HEK293 (cell line): ENCODE measurements around the gene TBX15.

Experiments used
- CTCF ChIA-PET: fragments of 350-600 bp; formaldehyde crosslinking; extraction: SDS; loops from one replicate; lab custom pipeline; 2021; ENCODE audit warnings: antibody characterized with exemption; lab: Yijun Ruan, JAX
- POLR2A ChIA-PET: fragments of 300-600 bp; formaldehyde crosslinking; extraction: SDS; loops from one replicate; lab custom pipeline; 2020; ENCODE audit warnings: antibody characterized with exemption, inconsistent platforms; lab: Yijun Ruan, JAX
- H3K27ac ChIP-seq: fragments of 200-500 bp; sonication (Bioruptor generic); 2 replicates; pipeline ENCODE4 v1.5.1; 2014; ENCODE audit warnings: low read depth, low read length, control low read depth, inconsistent platforms; ENCODE audit errors: extremely low read depth
- H3K36me3 ChIP-seq, 2 experiments: fragments of 200-500 bp in 1 of 2; sonication (Bioruptor generic) in 1 of 2; 1 replicate in 1 of 2; 2 replicates in 1 of 2; pipeline ENCODE4 v1.5.1; 2014 to 2017; ENCODE audit warnings: inconsistent platforms in 2 of 2, low read length in 2 of 2; ENCODE audit not compliant: control insufficient read depth in 2 of 2, insufficient read depth in 1 of 2
- H3K4me1 ChIP-seq: fragments of 200-500 bp; sonication (Bioruptor generic); 2 replicates; pipeline ENCODE4 v1.5.1; 2014; ENCODE audit warnings: mild to moderate bottlenecking, low read length, inconsistent platforms; ENCODE audit not compliant: control insufficient read depth, insufficient read depth
- H3K4me3 ChIP-seq: 2 replicates; pipeline ENCODE4 v1.5.1; 2011; ENCODE audit warnings: low read depth, mild to moderate bottlenecking, control low read depth, low read length, moderate library complexity
- H3K9me3 ChIP-seq: fragments of 200-500 bp; sonication (Bioruptor generic); 2 replicates; pipeline ENCODE4 v1.5.1; 2014; ENCODE audit warnings: low read depth, low read length, inconsistent platforms; ENCODE audit not compliant: control insufficient read depth, insufficient read depth
- HOXC10 ChIP-seq: sonication (generic); formaldehyde crosslinking; IDR thresholded peaks from 2 replicates; pipeline ENCODE4 v1.8.1; 2023; ENCODE audit warnings: mild to moderate bottlenecking, missing genetic modification reagents
- KLF17 ChIP-seq: fragments of 450-650 bp; formaldehyde crosslinking; IDR thresholded peaks from 2 replicates; pipeline ENCODE4 v1.5.1; 2016; ENCODE audit warnings: missing biosample characterization, missing genetic modification characterization
- MYNN ChIP-seq: fragments of 450-650 bp; formaldehyde crosslinking; IDR thresholded peaks from 2 replicates; pipeline ENCODE4 v1.5.1; 2016; ENCODE audit warnings: missing biosample characterization, missing genetic modification characterization, borderline replicate concordance
- SCRT2 ChIP-seq: fragments of 450-650 bp; formaldehyde crosslinking; IDR thresholded peaks from 2 replicates; pipeline ENCODE4 v1.5.1; 2016; ENCODE audit warnings: missing biosample characterization, missing genetic modification characterization
- TRIM28 ChIP-seq: IDR thresholded peaks from 2 replicates; pipeline ENCODE4 v1.6.1; 2011; ENCODE audit warnings: low read length, control low read depth, borderline replicate concordance
- ZBTB8A ChIP-seq: fragments of 450-650 bp; formaldehyde crosslinking; IDR thresholded peaks from 2 replicates; pipeline ENCODE4 v1.5.1; 2016; ENCODE audit warnings: missing biosample characterization, missing genetic modification characterization
- ZFHX2 ChIP-seq: fragments of 450-650 bp; formaldehyde crosslinking; conservative IDR thresholded peaks from 2 replicates; pipeline ENCODE4 v1.5.1; 2016; ENCODE audit warnings: missing biosample characterization, missing genetic modification characterization
- ZNF16 ChIP-seq: fragments of 450-650 bp; formaldehyde crosslinking; IDR thresholded peaks from 2 replicates; pipeline ENCODE4 v1.5.1; 2016; ENCODE audit warnings: low read depth, missing biosample characterization, missing genetic modification characterization
- ZNF335 ChIP-seq: fragments of 450-650 bp; formaldehyde crosslinking; conservative IDR thresholded peaks from 2 replicates; pipeline ENCODE4 v1.5.1; 2016; ENCODE audit warnings: missing biosample characterization, missing genetic modification characterization
- ZNF366 ChIP-seq: fragments of 450-650 bp; formaldehyde crosslinking; conservative IDR thresholded peaks from 2 replicates; pipeline ENCODE4 v1.5.1; 2016; ENCODE audit warnings: missing biosample characterization, missing genetic modification characterization
- ZNF501 ChIP-seq: fragments of 450-650 bp; formaldehyde crosslinking; IDR thresholded peaks from 2 replicates; pipeline ENCODE4 v1.5.1; 2016; ENCODE audit warnings: missing biosample characterization, missing genetic modification characterization
- ZNF513 ChIP-seq: fragments of 450-650 bp; IDR thresholded peaks from 2 replicates; pipeline ENCODE4 v1.5.1; 2018; ENCODE audit warnings: missing biosample characterization, missing genetic modification characterization
- ZNF555 ChIP-seq: fragments of 450-650 bp; formaldehyde crosslinking; conservative IDR thresholded peaks from 2 replicates; pipeline ENCODE4 v1.5.1; 2017; ENCODE audit warnings: missing biosample characterization, mild to moderate bottlenecking, missing genetic modification characterization, inconsistent platforms
- ZNF571 ChIP-seq: fragments of 450-650 bp; formaldehyde crosslinking; IDR thresholded peaks from 2 replicates; pipeline ENCODE4 v1.5.0; 2017; ENCODE audit warnings: missing biosample characterization, missing genetic modification characterization
- ZNF660 ChIP-seq: fragments of 450-650 bp; IDR thresholded peaks from 2 replicates; pipeline ENCODE4 v1.5.1; 2018; ENCODE audit warnings: missing biosample characterization, mild to moderate bottlenecking, missing genetic modification characterization
- ZXDB ChIP-seq: fragments of 450-650 bp; formaldehyde crosslinking; IDR thresholded peaks from 2 replicates; pipeline ENCODE4 v1.5.1; 2016; ENCODE audit warnings: missing biosample characterization, missing genetic modification characterization
- TF ChIP-seq, protein P1 (sequence below): fragments of 450-650 bp; formaldehyde crosslinking; IDR thresholded peaks from 2 replicates; pipeline ENCODE4 v1.5.1; 2016; ENCODE audit warnings: missing biosample characterization, missing genetic modification characterization, borderline replicate concordance

TBX15 gene

DNA sequence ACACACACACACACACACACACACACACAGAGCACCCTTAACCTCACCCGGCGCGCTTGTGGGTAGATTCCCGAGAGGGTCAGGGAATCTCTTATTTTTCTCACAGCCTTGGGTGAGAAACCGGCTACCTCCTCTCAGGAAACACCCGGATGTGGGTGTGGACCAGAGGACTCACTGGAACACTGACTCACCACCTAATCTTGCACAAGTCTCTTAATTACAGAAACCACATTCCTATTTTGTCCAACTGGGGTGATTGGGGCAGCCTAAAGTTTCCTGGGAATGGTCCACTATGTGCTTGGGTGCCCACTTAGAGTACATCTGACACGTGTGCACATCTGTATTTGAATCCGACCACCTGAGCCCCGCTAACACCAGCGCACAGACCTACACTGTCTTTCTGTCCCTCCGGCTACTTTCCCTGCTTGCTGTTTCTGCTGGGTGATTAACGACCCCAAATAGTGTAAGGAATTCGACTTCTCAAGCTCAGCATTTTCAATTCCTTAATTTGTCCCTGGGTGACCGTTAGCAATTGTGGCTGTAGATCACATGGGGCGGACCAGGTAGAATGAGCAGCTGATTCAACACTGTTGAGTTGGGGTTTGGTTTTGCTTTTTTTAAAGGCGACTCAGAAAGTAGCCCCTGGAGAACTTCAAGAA lies 14.0 kb upstream of the TBX15 start:
- H3K36me3 ChIP-seq: no peaks in the 10 kb centered on the region
- no peaks in the 10 kb centered on the region for H3K9me3 ChIP-seq
- CTCF ChIA-PET: interaction anchor here (1.7 kb wide), 1 partner anchor 273 kb away, joined by 6 read pairs; no protein-coding TSS in a partner anchor
- no peak overlapping the region for H3K27ac ChIP-seq
- H3K4me1 ChIP-seq: no peaks in the 10 kb centered on the region
- POLR2A ChIA-PET: no interaction called here
- TF ChIP-seq ZNF571 (tag by site-specific recombination) (no peak), SCRT2 (no peak), ZNF555 (tag by site-specific recombination) (no peak), ZXDB (tag by site-specific recombination) (no peak)
- H3K4me3 ChIP-seq: no peak overlapping the region

DNA sequence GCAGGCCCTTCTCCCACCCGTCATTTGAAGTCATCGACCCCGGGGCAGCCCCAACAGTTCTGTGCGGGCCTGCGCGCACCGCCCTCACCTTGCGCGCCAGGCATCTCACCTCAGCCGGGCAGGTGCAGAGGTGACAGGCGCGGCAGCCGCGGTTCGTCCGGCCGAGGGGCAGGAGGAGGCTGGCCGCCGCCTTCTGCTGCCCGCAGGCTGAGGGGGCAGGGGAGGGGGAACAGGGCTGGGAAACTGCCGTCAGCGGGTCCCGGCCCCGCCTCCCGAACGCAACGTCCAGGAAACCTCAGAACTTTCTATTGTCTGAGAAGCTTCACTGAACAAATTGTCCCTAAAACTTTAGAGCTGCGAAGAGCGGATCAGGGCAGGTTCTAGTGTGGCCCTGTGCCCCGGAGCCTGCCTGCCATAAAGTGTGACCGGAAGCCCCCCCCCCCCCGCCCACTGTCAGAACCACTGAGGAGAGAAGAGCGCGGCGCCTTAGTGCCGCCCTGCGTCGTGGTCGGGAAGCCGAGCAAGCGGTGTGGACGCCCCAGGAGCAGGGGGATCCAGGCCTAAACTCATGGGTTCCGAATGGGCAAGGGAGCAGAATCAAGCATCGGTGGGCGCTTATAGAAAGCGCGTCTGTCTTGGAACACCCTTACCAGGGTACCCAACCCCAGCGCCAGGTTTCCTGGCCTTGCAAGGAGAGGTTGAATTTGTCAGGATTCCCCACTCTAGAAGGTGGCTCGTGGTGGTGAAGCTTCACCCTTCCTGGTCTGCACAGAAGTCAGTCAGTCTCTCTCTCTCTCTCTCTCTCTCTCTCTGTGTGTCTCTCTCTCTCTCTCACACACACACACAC lies 13.3 kb upstream of the TBX15 start:
- ChIA-PET CTCF (interaction anchor here (1.7 kb wide), 1 partner anchor 273 kb away, joined by 6 read pairs; no protein-coding TSS in a partner anchor), POLR2A (no interaction called here)
- TF ChIP-seq ZNF16 (tag by site-specific recombination) (no peak), ZNF660 (no peak), ZNF513 (tag by site-specific recombination) (no peak)
- H3K27ac ChIP-seq: no peak overlapping the region
- no peaks in the 10 kb centered on the region for H3K4me1 ChIP-seq
- no peak overlapping the region for H3K4me3 ChIP-seq
- no peaks in the 10 kb centered on the region for H3K36me3 ChIP-seq
- no peaks in the 10 kb centered on the region for H3K9me3 ChIP-seq

DNA sequence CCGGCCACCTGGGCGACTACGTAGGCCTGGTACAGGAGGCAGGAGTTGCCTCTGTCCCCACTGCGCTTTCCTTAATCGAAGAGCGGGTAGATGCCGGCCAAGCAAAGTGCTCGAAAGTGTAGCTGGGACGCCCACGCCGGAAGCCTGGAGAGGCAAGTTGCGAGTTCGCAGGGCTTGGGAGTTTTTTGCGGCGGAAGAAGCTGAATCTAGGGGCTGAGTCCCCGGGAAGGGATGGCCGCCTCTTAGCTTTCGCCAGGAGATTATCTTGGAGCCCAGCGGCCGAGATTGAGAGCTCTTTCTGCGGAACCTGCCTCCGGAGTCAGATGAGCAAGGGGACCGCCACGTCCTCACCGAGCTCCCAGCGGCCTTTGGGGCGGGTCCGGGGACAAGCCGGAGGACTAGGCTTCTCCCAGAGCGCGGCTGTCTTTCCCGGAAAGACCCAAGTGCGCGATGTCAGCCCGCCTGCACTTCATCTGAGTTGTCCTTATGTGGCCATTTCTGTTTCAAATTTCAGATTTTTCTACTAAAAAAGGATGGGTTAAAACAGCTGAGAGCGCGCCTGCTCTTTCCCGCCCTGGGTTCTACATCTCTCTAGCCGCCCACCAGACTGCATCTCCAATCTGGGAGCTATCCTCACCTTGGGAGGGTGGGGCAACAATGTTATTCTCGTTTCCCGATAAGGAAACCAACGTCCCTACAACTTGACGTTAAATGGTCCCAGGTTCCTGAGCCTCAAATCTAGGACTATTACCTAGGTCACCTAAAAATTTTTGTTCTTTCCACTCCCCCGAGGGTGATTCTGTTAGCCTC lies 12.4 kb upstream of the TBX15 start:
- CTCF ChIA-PET: no interaction called here
- no peaks in the 10 kb centered on the region for H3K36me3 ChIP-seq
- H3K4me1 ChIP-seq: no peaks in the 10 kb centered on the region
- no peak overlapping the region for H3K27ac ChIP-seq
- H3K9me3 ChIP-seq: no peaks in the 10 kb centered on the region
- H3K4me3 ChIP-seq: no peak overlapping the region
- TF ChIP-seq ZBTB8A (tag by site-specific recombination): no peak
- TF ChIP-seq TRIM28: no peak
- no peak for TF ChIP-seq KLF17 (tag by site-specific recombination)
- POLR2A ChIA-PET: no interaction called here

DNA sequence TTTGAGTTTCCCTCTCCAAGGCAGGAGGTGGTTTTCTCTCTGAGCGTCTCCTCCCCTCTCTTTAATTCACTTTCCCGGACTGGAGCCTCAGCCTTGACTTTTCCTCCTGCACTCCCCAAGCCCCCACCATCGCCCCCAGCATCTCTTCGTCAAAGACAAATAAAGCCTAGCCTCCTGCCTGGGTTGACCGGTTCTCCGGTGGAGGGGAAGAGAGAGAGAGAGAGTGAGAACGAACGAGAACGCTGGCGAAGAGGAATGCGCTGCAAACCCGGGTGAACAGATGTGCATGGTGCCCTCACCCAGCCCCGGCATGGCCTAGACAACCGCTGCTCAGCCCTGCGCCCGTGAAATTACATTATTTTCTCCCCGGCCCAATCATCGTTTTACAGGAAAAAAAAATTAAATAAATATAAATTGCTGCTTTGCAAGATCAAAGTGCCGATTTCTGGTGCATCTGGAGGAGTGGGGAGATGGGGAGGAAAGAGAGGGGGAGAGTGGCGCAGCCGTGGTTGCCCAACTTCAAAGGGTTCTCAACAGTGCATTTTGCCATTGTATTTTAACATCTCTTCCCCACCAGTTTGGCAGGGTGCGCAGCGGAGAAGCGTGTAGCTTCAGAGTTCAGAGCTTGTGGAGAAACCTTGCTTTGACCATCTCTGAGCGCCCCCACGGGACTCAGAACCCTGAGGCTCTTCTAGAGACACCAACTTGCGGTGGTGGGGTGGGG lies 11.4 kb upstream of the TBX15 start:
- Histone ChIP-seq H3K9me3 (no peaks in the 10 kb centered on the region), H3K4me3 (no peak overlapping the region), H3K27ac (no peak overlapping the region), H3K36me3 (no peaks in the 10 kb centered on the region), H3K4me1 (no peaks in the 10 kb centered on the region)
- POLR2A ChIA-PET: no interaction called here
- CTCF ChIA-PET: no interaction called here
- no peak for TF ChIP-seq HOXC10 (CRISPR knock-in tag)
- no peak for TF ChIP-seq ZNF366 (tag by site-specific recombination)
- TF ChIP-seq, protein P1, sequence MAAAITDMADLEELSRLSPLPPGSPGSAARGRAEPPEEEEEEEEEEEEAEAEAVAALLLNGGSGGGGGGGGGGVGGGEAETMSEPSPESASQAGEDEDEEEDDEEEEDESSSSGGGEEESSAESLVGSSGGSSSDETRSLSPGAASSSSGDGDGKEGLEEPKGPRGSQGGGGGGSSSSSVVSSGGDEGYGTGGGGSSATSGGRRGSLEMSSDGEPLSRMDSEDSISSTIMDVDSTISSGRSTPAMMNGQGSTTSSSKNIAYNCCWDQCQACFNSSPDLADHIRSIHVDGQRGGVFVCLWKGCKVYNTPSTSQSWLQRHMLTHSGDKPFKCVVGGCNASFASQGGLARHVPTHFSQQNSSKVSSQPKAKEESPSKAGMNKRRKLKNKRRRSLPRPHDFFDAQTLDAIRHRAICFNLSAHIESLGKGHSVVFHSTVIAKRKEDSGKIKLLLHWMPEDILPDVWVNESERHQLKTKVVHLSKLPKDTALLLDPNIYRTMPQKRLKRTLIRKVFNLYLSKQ (tag by site-specific recombination): no peak
- TF ChIP-seq MYNN (tag by site-specific recombination): no peak
- no peak for TF ChIP-seq ZNF501 (tag by site-specific recombination)
- no peak for TF ChIP-seq ZFHX2 (tag by site-specific recombination)
- no peak for TF ChIP-seq ZNF335 (tag by site-specific recombination)
